ENCODE results near the gene KCNJ14.

KCNJ14 gene

DNA sequence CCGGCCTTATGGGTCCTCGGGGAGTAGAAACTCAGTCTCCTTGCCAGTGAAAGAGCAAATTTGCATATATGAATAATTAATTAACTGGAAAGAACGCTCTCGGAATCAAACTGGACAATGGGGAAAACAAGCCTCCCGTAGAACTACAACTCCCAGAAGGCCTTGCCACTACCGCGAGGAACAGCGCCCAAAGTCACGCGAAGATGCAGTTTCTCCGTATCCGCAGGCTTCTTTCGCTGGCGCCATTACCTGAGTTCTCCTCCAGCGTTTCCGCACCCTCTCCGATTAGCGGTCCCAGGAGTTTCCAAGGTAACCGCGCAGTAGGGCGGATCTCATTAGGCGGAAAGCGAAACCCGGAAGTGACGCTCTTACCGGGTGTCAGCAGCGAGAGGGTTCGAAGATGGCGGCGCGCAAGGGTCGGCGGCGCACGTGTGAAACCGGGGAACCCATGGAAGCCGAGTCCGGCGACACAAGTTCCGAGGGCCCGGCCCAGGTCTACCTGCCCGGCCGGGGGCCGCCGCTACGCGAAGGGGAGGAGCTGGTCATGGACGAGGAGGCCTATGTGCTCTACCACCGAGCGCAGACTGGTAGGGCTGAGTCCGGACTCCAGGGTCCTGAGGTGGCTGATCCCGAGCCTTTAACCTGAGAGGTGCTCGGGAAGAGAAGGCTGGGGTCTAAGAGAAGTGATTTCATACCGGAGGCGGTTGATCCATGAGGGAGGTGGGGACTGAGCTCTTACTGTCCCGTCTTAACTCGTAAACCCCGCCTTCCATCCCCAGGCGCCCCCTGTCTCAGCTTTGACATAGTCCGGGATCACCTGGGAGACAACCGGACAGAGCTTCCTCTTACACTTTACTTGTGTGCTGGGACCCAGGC lies 9.5 kb upstream of the KCNJ14 start, which contains the start of gene GRWD1:
GRWD1 (plus strand) TSS at position 378 of the 876 bp plus-strand sequence; CDS start at position 401, 23 bp downstream.
- DNase-seq (ENCODE audit: low read depth), result peak; percentile 93

DNA sequence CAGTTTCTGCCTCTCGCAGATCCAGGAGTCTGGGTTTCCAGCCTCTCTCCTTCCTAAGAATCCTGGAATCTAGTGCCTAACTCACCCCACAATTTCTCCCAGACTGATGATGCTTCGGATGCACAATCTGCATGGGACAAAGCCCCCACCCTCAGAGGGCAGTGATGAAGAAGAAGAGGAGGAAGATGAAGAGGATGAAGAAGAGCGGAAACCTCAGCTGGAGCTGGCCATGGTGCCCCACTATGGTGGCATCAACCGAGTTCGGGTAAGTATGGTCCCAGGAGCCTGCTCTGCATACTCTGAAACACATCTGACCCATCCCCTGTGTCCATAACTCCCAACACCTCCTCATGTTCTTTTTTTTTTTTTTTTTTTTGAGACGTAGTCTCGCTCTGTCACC lies 8.8 kb upstream of the KCNJ14 start:
- no peak for DNase-seq (ENCODE audit: low read depth)

DNA sequence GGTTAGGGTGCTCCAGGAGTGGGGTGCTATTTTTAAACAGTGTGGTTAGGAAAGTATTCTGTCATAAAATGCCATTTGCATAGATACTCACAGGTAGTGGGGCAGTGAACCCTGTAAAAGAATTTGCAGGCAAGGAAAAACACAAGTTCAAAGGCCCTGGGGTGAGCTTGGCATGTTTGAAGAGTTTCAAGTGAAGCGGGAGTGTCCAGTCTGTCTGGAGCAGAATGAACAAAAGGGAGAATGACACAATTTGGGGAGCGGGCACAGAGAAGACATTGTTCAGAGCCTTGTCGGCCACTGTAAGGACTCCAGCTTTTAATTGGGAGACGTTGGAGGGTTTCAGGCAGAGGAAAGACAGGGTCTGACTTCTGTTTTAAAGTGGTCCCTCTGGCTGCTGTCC lies 6.8 kb upstream of the KCNJ14 start:
- no peak for DNase-seq (ENCODE audit: low read depth)

DNA sequence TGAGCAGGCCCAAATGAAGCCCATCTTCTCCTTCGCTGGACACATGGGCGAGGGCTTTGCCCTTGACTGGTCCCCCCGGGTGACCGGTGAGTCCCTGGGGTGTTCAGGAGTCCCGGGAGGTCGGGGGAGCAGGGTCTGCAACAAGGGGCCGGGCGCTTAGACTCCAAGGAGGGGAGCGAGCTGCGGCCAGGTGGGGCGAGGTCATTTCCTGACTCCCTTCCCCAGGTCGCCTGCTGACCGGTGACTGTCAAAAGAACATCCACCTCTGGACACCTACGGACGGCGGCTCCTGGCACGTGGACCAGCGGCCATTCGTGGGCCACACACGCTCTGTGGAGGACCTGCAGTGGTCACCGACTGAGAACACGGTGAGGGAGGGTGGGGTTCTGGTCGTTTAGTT lies 4.9 kb upstream of the KCNJ14 start:
- no peak for DNase-seq (ENCODE audit: low read depth)

DNA sequence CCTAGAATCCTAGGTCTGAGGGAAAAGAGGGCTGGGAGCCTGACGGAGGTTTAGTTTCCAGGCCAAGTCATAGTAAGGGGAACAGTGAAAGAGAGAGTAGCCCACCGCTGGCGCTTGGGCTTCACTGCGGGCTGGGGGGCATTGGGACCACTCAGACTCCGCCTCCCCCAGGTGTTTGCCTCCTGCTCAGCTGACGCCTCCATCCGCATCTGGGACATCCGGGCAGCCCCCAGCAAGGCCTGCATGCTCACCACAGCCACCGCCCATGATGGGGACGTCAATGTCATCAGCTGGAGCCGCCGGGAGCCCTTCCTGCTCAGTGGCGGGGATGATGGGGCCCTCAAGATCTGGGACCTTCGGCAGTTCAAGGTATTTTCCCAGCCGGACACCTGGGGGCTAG lies 4.5 kb upstream of the KCNJ14 start:
- no peak for DNase-seq (ENCODE audit: low read depth)

DNA sequence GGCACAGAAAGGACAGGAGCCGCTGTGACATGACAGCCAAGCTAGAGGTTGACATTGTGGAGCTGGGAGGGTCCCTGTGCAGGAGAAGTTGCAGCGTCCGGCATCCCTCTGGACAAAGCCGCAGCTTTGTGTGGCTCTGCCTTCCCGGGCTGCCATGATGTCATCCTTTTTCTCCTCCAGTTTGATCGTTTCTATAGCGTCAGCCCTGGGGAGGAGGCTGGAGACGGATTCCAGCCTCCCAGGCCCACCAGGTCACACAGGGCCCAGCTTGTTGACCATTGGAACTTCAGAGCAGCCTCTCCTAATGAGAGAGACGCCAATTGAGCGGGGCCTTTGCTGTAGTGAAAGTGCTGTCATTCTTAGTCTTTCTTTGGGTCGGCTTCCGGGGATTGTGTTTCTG lies 3.8 kb upstream of the KCNJ14 start:
- DNase-seq (ENCODE audit: low read depth), result no peak

DNA sequence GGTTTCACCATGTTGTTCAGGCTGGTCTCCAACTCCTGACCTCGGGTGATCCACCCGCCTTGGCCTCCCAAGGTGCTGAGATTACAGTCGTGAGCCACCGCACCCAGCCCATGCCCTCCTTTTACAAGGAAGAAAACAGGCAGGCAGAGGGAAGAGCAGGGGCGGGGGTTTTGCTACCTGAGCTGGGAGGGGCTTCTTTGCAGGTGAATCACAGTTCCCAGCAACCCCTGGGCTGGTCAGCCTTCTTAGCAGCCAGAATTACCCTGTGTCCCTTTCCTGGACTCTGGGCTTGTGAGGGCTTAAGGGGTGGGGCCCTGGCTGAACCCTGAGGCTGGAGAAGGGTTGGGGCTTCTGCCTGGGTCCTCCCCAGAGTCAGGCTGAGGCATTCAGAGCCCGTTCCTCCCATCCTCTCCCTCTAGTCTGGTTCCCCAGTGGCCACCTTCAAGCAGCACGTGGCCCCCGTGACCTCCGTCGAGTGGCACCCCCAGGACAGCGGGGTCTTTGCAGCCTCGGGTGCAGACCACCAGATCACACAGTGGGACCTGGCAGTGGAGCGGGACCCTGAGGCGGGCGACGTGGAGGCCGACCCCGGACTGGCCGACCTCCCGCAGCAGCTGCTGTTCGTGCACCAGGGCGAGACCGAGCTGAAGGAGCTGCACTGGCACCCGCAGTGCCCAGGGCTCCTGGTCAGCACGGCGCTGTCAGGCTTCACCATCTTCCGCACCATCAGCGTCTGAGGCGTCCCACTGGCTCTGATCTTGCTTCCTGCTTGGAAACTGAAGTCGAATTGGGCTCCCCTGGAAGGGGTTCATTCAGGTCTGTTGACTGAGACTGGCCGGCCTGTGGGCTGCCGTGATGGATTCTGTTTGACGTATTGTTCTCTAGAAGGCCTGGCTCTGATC lies 2.8 kb upstream of the KCNJ14 start:
- no peak for DNase-seq (ENCODE audit: low read depth)

DNA sequence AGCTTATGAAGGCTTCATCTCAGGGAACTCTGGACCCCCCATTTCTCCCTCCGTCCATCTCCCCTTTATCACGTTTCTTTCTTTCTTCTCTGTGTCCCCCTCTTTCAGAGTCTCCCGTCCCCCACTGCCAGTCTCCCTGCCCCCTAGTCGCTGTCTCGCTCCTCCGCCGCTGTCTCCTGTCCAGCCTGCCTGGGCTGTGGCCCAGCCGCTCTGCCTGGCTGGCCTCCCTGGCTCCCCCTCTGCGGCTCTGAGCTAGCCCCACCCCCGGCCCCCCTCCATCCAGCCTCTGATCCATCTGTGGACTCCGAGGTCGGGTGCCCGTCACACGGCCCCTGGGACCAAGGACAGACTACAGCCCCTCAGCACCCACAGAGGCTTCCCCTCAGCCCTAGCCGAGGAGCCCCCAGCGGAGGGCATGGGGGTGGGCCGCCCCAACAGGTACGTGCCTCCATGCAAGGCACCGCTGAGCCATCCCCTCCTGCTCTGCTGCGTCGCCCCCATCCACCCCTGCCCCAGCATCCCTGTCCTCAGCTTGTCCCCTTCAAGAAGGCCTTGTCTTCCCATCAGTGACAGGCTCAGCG lies 1.1 kb upstream of the KCNJ14 start:
- DNase-seq (ENCODE audit: low read depth), result no peak

DNA sequence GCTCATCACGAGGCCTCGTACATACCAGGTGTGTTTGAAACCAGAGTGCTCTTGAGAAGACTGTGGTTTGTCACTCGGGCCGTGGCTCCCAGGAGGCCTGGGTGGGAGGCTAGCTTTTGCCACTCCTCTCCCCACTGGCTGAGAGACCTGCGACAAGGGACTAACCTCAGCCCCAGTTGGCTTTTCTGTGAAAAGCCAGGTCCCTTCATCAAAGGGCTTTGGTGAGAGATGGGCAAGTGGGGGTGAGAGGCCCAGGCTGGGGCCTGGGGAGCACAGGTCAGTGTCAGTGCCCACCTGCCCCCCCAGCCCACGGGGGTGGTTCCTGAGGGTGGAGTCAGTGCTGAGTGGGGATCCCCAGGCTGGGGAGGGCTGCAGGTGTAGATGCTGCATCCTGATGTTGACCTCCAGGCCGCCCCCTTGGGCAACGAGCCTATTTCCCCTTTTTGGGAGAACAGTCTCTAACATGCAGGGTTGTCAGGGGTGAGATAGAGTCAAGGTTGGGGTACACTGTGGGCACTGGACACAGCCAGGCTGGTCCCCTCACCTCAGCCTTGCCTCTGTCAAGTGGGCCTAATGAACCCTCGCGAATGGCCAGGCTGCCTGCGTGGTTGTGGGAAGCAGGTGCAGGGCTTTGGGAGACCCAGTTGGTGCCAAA lies 661 bp downstream of the KCNJ14 start:
- DNase-seq (ENCODE audit: low read depth), result no peak

DNA sequence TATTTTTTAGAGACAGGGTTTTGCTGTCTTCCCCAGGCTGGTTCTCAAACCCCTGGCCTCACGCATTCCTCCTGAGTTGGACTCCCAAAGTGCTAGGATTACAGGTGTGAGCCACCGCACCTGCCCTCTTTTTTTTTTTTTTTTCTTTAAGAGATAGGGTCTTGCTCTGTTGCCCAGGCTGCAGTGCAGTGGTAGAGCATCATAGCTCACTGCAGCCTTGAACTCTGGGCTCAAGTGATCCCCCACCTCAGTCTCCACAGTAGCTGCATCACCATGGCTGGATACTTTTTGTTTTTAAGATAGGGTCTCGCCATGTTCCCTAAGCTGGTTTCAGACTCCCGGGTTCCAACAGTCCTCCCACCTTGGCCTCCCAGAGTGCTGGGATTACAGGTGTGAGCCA lies 1.5 kb downstream of the KCNJ14 start:
- DNase-seq (ENCODE audit: low read depth), result no peak

DNA sequence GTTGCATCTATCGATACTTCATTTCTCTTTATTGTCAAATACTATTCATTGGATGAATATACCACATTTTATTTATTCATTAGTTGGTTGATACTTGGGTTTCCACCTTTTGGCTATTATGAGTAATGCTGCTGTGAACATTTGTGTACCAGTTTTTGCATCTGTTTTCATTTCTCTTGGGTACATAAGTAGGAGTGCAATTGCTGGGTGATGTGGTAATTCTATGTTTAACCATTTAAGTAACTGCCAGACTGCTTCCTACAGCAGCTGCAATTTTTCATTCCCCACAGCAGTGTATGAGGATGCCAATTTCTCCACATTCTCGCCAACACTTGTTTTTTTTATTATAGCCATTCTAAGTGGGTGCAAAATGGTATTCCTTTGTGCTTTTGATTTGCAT lies 2.6 kb downstream of the KCNJ14 start:
- DNase-seq (ENCODE audit: low read depth), result no peak

DNA sequence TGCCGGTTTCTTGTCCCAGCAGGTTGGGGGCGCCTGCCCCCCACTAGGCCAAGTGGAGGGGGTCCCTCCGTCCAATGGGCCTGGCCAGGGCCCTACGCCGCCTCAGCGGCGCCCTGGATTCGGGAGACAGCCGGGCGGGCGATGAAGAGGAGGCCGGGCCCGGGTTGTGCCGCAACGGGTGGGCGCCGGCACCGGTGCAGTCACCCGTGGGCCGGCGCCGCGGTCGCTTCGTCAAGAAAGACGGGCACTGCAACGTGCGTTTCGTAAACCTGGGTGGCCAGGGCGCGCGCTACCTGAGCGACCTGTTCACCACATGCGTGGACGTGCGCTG lies 6.2 kb downstream of the KCNJ14 start:
- no peak for DNase-seq (ENCODE audit: low read depth)

DNA sequence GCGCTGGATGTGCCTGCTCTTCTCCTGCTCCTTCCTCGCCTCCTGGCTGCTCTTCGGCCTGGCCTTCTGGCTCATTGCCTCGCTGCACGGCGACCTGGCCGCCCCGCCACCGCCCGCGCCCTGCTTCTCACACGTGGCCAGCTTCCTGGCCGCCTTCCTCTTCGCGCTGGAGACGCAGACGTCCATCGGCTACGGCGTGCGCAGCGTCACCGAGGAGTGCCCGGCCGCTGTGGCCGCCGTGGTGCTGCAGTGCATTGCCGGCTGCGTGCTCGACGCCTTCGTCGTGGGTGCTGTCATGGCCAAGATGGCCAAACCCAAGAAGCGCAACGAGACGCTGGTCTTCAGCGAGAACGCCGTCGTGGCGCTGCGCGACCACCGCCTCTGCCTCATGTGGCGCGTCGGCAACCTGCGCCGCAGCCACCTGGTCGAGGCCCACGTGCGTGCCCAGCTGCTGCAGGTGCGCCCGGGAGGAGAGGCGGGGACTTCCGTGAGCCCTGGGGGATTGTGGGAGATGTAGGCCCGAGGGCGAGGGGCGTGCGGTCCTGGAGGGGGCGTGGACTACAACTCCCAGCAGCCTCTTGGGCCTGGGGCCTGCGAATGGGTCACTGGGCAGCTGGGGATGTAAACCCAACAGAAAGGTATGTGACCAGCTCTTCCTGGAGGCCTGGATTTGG lies 6.7 kb downstream of the KCNJ14 start:
- no peak for DNase-seq (ENCODE audit: low read depth)

DNA sequence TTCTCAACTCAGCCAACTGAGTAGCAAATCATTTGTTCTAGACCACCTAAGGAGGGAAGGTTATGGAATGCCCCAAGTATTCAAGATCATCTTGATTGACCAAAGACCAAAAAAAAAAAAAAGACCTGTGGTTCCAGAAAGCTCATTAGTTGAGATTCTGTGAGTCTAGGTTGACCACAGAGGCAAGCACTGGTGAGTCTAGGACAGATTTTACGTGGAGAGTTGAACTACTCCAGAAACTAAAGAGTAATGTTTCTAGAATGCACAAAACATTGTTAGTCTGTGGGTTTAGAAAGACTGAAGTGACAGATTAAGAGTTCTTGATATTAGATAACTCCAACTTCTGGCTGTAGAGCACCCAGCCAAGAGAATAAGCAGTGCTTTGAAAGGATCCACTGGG lies 9.8 kb downstream of the KCNJ14 start:
- DNase-seq (ENCODE audit: low read depth), result no peak

DNA sequence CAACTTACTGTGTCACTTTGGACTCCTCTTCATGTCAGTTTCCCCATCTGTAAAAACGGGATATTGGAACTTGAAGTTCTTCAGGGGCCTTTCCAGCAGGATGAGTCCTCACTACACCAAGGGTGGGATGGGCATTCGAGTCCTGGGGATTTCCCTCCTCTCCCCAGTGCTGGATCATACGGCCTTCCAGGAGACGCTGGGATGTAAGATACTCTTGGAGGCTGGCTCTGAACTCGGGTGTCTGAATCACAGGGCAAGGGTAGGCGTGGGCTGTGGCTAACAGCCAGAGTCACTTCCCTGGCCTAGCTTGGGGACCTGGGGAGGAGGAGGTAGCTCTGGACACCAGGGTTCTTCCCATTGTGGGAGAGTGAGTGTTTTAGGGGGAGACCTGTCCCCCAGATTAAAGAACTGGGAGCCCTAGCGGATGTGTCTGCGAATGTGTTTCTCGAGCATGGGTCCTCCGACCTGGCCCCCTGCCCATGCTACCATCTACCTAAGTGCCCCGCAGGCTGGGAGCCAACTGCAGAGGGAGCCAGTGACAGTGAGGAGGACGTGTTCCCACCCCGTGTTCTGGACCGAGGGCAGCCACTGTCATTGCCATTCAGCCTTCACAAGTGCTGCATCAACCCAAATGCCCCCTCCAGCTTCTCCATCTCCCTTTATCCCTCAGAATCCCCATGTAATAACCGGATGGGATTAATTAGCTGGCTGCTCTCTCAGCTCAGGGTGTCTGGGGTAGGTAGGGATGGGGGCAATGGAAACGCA lies 11.4 kb downstream of the KCNJ14 start:
- no peak for DNase-seq (ENCODE audit: low read depth)

DNA sequence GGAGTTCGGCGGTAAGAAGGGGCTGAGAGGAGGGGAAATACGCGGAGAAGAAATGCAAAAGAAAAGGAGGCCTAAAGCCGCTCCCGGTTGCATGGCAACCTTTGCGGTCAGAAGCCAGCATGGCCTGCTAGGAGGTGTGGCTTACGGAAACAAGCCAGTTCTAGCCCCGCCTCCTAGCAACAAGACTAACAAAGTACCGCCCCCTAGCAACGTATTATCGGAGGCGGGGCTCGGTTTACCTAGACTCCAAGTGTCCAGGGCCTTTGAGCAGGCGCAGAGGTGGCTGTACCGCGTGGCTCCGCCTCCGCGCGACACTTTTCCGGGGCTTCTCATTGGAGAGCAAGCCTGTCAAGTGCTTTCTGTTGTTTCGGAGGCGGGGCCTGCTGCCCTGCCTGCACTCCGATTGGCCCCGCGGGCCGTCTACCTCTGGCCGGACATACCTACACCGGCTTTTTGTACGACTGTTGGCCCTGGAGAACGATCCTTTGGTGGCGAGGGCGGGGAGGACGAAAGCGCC lies 13.5 kb downstream of the KCNJ14 start:
- DNase-seq (ENCODE audit: low read depth), result peak; percentile 99

DNA sequence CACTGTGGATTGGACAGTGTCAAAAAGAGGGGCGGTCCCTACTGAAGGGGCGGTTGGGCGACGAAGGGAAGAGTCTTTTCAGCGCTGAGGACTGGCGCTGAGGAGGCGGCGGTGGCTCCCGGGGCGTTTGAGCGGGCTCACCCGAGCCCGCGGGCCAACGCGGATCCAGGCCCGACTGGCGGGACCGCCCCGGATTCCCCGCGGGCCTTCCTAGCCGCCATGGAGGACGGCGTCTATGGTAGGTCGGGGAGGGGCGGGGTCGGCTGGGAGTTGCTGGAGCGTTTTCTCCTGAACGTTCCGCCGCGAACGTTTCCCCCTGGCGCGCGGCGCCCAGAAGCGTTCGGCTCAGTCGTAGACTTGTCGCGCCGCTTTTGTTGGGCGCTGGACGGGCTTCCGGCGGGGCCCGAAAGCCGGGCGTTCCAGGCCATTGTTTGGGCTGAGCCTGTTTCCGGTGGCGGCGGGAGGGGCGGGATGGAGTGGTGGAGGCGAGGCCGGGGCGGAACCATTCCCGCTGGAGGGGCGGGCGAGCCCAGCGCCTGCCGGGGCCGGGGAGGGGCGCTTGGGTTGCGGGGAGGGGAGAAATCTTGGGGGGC lies 14.0 kb downstream of the KCNJ14 start, which contains the start of gene CYTH2:
CYTH2 (plus strand) TSS at position 81 of the 593 bp plus-strand sequence; CDS start at position 220, 139 bp downstream.
- peak; percentile 66 for DNase-seq (ENCODE audit: low read depth)

DNA sequence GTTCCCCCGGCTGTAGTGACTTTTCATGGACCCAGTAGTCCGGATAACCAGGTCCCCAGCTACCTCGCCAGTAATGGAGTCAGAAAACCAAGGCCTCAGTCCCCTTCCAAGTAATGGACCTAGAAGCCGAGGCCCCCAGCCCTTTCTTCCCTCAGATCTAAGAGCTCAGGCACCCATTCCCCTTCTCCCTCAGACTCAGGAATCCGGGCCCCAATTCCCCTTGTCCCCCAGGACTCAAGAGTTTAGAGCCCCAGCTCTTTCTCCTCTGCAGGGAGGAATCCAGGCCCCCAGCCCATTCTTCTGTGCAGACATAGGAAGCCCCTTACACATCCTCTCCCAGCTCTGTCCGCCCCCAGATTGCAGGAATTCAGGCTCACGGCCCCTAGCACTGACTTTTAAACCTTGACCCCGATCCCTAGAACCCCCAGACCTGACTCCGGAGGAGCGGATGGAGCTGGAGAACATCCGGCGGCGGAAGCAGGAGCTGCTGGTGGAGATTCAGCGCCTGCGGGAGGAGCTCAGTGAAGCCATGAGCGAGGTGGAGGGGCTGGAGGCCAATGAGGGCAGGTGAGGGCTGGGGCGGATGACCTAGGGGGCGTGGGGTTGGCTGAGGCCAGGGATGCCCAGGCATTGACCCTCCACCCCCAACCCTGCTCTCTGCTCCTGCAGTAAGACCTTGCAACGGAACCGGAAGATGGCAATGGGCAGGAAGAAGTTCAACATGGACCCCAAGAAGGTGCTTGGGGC lies 14.7 kb downstream of the KCNJ14 start:
- DNase-seq (ENCODE audit: low read depth), result no peak

DNA sequence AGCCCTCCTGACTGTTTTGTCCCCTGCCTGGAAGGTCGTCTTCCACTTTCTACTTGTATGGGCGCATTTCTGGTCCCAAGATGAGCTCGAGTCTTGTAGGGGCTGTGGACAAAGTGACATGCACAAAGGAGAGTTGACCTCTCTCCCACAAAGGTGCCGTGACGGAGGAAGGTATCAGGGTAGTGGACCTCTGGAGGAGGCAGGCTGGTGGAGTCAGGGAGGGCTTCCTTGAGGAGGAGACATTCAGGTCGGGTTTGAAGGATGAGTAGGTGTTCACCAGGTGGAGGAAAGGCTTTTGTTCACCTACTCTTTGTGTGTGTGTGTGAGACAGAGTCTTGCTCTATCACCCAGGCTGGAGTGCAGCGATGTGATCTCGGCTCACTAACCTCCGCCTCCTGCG lies 15.5 kb downstream of the KCNJ14 start:
- no peak for DNase-seq (ENCODE audit: low read depth)
